GM11168 (cell line): ENCODE data around the gene PAK5.

Experiments
- in situ Hi-C: fragments of 300-500 bp; cut with MboI; formaldehyde crosslinking; loops from one replicate; pipeline ENCODE4 v1.12.0; 2022; ENCODE audit warnings: low sequenced_read_pairs; ENCODE audit not compliant: unreplicated experiment

The PAK5 gene

DNA sequence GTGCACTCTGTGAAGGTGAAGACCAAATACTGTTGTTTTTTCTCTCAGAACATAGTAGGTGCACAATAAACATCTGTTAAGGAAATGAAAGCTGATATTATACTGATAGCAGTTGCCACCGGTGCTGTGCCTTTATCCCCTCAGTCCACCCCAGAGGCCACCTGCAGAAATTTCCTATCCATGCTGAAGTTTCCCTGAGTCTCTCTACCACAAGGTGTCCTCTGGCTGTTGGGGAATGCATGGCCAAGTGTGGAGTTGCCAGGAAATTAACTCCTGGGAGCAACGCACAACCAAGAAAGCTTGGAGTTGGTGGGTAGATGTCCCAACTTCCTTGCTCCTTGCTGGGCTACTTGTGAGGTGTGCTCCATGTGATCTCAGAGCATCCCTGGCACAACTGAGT is 210.3 kb downstream of the PAK5 start:
- in situ Hi-C loops: no loop called here

DNA sequence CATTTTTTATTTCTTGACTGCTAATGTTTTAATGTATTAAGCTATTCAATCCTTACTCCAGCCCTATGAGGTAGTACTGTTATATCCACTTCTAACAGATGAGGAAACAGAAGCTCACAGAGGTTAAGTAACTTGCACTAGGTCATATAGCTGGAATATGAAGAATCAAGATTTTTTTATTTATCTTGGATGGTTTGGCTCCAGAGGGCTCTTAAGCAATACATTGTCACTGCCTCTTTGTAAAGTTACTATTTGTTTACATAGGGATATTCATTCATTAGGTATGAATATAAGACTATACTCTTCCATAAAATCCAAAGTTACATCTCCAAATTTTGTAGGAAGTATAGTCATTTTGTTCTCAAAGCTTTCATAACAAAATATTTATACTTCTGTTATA is 210.7 kb downstream of the PAK5 start:
- in situ Hi-C loops: no loop called here

DNA sequence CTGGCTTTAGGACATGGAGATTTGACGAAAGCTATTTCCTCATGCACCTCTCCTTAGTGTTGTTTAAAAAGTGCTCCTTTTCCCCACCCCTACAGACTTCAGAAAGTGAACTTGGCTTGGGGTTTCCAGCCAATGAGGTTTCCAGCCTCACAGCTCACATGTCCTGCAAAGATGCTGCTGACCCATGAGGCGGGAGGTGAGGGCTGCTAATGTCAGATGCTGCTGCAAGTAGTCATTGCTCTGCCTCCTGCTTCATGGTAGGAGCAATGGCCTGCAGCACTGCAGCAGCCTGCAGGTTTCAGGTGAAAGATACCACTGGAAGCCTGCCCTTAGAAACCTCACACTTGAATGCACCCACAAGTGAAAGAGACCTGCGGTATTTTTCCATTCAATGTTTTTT is 211.7 kb downstream of the PAK5 start:
- in situ Hi-C loops: no loop called here

DNA sequence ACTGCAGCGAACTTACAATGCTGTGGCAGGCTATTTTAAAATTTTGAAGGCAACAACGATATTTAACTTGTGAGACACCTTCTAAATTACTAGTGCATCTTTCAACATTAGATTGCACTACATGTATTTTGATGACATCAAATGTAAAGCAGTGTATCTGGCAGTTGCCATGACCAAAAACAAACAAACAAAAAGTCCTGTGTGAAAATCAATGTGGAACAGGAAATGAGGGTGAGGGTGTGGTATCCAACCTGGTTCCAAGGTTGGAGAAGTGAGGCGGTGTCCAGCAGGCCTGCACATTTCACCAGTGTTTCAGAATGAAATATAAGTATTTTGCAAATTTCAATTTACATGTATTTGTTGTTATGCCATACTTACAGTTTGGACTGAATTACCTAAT is 212.5 kb downstream of the PAK5 start:
- in situ Hi-C loops: no loop called here

DNA sequence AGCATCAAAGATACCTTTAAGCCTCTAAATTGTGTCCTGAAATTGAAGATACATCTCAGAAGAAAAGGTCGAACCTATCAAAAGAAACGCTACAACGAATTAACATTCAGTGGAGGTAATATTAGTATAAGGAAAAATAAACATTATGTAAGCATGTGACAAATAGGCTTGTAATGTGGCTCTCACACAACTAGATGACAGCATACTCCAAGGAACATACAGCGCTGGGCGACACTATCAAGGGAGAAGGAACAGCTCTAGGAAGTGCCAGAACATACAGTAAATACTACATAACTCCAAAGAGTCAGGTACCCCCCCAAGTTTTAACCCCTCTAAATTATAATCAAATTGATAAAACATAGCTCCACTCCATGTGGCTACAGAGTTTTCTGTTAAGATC is 220.9 kb downstream of the PAK5 start:
- in situ Hi-C loops: loop anchor here (25.0 kb wide), 4 partner anchors 294 to 819 kb away; partner anchors contain the start of genes MKKS and SLX4IP

DNA sequence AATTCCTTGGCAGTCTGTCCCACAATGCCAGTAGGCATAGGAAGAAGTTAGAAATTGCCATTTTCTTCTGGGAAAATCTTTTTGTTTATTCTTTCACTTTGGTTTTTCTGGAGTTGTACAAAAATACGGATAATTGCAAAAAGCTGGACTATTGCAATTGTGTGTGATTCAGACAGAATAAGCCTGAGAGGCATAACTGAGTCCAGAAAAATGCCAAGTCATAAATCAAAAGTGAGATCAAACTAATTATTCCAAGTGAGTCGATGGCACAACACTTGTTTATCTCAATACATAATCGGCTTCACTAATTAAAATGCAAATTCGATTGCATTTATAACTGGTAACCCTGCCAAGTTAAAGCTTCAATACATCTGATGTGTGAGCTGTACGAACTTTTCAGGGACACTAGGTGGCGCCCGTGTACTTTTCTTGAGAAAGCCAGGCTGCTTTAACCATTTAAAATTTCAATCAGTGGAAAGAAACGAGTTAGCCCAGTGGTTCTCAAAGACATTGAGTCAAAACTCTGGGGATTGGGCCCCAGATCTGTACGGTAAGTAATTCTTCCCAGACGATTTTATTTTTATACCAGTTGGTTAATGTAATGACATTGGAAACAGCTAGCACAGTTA is 221.9 kb downstream of the PAK5 start:
- in situ Hi-C loops: loop anchor here (25.0 kb wide), 4 partner anchors 295 to 820 kb away; partner anchors contain the start of genes MKKS and SLX4IP

DNA sequence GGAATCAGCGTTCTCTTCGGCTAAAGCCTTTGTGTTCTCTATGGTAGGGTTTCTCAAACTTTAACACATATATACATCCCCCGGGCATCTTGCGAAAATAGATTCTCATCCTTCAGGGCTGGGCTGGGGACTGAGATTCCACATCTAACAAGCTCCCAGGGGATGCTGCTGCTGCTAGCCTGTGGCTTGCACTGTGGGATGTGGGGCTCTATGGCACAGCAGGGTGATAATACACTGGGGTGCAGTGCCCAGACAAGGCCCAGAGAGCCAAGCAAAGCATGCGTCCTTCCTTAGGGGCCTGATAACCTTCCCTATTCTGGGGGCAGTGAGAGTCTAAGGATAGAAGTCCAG is 222.4 kb downstream of the PAK5 start:
- in situ Hi-C loops: loop anchor here (25.0 kb wide), 4 partner anchors 296 to 821 kb away; partner anchors contain the start of genes MKKS and SLX4IP

DNA sequence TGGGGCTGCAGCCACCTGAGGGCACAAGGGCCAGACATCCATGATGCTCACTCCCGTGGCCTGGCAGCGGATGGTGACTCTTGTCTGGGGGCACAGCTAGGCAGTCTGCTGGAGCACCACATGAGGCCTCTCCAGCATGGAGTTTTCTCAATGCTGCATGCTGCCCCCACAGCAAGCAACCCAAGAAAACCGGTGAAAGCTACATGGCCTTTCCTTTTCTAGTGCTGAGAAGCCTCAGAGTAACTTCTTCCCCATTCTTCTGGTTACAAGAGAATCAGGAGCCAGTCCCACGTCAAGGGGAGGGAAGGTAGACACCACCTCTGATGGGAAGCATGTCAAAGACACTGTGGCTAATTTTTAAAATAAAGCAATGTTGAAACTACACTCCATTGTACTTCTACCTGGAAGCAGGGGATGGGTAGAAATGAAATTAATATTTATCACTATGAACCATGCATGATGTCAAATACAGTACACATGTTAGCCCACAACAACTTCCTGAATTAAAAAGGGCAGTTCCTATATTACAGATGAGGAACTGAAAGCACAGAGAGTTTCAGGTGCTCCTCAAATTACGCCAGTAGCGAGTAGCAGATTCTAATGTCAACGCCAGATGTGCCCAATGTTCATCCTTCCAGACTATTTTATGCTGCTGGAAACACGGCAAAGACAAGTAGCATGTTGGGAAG is 223.0 kb downstream of the PAK5 start:
- in situ Hi-C loops: loop anchor here (25.0 kb wide), 4 partner anchors 296 to 821 kb away; partner anchors contain the start of genes MKKS and SLX4IP

DNA sequence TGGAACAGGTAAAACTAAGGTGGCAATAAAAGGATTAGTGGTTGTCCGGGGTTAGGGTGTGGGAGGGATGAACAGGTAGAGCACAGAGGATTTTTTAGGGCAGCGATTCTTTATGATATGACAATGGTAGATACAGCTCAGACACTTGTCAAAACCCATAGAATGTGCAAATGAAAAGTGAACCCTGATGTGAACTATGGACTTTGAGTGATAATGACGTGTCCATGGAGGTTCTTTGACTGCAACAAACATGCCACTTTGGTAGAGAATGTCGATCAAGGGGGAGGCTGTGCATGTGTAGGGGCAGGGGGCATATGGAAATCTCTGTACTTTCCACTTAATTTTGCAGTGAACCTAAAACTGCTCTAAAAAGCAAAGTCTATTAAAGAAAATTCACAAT is 223.8 kb downstream of the PAK5 start:
- in situ Hi-C loops: loop anchor here (25.0 kb wide), 4 partner anchors 297 to 822 kb away; partner anchors contain the start of genes MKKS and SLX4IP

DNA sequence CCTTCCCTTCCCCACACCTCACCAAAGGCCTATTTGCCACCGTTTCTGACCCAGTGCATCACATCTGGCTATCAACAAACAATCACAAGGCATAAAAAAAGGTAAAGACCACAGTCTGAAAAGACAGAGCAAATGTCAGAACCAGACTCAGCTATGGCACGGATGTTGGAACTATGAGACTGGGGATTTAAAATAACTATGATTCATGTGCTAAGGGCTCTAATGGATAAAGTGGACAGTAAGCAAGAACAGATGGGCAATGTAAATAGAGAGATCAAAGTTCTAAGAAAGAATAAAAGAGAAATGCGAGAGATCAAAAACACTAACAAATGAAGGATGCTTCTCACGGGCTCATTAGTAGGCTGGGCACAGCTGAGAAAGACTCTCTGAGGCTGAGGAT is 225.0 kb downstream of the PAK5 start:
- in situ Hi-C loops: loop anchor here (25.0 kb wide), 4 partner anchors 298 to 823 kb away; partner anchors contain the start of genes MKKS and SLX4IP

DNA sequence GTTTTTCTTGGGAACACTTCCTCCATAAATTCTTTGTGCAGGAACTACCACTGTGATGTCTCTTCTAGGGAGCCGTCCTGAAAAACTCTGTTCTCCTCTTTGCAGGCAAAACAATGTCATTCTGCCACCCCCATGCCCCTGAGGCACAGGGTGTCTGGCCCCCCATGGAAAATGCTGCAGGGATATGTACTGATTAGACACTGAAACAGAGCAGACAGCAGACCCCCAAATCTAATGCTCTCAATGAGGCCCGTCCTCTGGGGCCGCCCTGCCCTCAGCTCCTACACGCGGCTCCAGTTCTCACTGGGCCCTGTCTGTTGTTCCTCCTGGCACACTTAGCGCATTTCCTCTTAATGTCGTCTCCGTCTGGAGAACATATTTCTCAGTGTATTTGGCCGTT is 227.0 kb downstream of the PAK5 start:
- in situ Hi-C loops: loop anchor here (25.0 kb wide), 4 partner anchors 300 to 825 kb away; partner anchors contain the start of genes MKKS and SLX4IP

DNA sequence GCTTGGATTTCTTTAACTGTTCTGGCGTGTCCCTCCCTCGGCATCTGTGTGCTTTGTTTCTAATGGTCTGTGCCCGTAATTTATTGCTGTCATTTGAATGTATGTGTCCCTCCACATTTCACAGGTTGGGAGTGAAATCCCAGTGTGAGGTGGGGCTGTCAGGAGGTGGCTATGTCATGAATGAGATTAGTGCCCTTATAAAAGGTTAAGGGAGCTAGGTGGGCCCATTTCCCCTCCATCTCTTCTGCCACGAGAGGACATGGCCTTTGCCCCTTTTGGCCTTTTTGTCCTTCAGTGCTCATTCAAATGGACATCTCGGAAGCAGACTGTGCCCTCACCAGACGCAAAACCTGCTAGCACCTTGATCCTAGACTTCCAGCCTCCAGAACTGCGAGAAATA is 228.2 kb downstream of the PAK5 start:
- in situ Hi-C loops: loop anchor here (25.0 kb wide), 4 partner anchors 302 to 827 kb away; partner anchors contain the start of genes MKKS and SLX4IP

DNA sequence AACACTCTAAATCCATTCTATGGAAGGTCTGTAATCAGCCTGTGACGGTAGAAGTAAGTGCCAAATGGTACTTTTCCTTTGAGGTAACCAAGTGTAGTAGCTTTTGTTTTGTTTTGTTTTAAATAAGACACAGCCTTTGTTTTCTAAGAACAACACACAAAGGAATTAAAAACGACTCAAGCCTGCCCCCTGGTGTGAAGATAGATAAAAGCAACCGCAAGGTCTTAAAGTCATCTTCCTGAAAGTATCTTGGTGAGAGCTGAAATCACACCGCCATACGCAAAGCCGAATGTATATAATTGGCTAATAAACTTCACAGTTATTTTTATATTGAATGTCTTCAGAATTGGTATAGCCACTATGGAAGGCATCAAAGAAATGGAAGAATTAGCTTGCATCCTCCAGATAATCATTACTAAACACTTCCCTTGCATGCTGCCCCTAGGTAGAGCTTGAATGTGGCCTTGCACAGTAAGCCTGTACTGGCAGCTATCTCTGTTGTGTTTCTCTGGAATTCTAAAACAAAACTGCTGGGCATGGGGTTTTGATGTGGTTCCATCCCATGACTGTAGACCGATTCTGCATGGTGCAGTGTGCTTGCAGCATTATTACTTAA is 228.9 kb downstream of the PAK5 start:
- in situ Hi-C loops: loop anchor here (5.0 to 25.0 kb wide), 6 partner anchors 95 to 827 kb away; partner anchors contain the start of genes LAMP5, MKKS and SLX4IP

DNA sequence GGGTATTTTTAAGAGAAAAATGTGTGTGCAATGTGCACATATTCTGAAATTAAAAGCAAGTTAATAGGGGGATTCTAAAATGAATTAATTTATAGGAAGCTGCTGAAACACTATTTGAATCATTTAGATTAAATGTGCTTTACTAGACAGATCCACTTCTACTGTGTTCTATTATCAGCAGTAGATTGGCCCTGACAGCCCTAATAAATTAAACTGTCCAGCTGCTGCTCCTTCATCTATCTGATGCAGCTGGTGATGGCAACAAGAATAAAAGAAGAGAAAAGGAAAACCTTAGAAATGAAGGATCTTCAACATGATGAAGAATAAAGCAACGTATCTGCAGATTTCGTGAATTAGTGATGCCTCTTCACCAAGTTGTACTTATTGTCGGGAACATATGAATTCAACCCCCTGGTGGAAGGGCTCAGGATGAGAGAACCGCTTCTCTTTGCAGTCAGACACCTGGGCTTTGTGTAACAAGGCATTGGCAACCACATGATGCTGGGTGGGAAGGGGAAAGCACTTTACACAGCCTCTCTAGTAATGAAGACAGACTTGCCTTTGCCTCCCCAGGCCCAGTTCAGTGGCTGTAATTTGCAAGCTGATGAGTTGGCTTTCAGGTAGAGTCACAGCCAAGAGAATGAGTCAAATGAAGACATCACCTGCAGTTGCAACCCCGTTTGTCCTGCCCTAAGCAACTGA is 230.1 kb downstream of the PAK5 start:
- in situ Hi-C loops: loop anchor here (5.0 to 25.0 kb wide), 6 partner anchors 94 to 829 kb away; partner anchors contain the start of genes LAMP5, MKKS and SLX4IP

DNA sequence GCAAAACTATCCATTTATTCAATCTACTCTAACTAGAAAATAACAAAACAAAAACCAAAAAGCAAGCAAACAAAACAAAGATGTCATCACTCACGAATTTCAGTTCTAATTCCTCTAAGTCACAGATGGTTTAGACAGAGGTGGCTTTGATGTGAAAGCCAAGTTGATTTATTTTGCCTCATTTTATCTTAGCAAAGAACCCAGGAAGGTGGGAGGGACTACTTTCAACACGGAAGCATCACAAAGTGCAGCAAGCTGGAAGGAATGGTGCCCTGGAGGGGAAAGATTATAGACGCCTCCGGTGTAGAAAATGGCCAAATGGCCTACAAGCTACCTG is 236.1 kb downstream of the PAK5 start:
- in situ Hi-C loops: loop anchor here (5.0 to 25.0 kb wide), 6 partner anchors 88 to 834 kb away; partner anchors contain the start of genes LAMP5, MKKS and SLX4IP

DNA sequence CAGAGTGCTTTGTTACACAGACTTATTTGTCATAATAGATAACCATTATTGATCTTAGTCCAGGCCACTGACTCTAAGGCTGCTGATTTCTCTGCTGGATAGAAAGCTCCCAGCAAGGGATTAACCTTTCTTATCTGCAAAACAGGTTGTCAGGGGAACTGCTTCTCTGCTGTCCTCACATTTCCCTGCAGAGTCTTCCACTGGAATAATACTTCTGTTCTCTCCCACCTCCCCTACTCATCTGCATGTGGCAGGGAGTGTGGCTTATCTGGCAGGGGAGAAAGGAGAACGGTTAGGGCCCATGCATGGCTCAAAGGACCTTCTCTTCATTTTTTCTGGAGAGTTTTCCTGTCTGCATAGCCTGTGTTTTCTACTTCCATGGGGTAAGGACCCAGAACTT is 238.3 kb downstream of the PAK5 start:
- in situ Hi-C loops: loop anchor here (5.0 to 25.0 kb wide), 6 partner anchors 86 to 837 kb away; partner anchors contain the start of genes LAMP5, MKKS and SLX4IP

DNA sequence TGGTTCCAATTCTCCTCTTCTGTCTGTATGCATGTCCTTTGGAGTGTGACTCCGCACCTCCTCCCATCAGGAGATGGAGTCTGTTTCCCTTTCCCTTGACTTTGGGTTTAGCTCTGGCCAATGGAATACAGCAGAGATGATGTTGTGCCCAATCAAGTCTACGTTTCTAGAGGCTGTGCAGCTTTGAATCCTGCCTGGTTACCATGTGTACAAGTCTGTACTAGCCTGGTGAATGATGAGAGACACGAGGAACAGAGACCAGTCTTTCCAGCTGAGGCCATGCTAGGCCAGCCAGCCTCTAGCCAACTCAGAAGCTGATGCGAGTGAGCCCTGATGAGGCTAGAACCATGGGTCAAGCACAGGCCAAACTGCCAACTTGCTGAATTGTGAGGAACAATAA is 241.3 kb downstream of the PAK5 start:
- in situ Hi-C loops: no loop called here

DNA sequence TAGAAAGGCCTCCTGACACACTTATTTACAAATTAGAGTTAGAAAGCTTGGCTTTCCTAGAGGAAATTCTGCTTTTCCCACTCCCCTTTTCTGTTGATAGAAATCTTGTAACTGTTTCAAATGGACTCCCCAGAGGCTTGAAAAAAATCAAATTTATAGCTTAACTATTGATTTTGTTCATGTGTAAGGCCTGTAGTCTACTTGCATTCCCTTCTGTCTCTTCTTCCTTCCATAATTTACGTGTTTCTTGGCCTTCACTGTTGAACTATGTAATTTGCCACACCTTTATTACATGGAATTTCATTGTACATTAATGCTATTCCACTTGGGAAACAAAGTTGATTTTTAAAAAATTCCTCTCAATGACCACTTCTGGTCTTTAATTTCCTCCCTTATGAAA is 243.1 kb downstream of the PAK5 start:
- in situ Hi-C loops: no loop called here

DNA sequence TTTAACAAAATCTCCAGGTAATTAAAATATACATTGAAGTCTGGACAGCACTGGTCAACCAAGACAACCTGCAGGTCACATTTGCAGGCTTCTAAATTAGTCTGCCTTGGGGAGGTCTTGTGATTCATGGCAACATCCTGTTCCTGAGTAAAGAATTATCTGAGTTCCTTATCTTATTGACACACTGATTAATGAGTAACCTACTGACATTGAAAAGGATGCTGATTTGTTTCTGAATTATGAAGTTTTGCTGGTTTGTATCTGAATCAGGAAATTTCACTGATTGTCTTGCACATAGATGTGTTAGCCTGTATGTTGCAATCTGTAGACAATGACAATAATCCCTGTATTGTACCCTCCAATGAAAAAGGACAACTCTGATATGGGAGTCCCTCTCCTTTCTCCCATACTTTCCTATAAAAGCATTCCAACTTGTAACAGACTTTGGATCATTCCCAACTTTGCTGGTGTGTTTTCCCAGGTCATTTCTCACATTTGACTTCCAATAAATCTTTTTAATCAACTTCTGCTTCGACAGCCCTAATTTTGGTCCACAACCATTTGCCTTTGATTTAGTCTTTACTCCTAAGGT is 244.5 kb downstream of the PAK5 start:
- in situ Hi-C loops: no loop called here

DNA sequence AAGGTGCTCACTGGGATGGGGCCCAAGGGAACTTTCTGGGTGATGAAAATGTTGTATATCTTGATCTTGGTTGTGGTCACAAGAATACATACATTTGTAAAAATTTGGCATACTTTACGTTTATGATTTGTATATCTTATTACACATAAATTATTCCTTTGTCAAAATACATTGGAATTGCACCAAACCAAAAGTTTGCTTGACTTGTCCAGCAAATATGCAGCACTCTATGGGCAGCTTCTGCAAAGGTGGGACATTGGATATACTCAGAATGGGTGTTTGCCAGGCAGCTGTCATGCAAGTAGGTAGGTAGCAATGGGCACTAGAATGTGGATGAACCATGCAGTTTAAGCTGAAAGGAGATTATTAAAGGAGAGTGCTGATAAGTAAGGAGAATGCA is 246.5 kb downstream of the PAK5 start:
- in situ Hi-C loops: no loop called here
